AG04449 (cell line): ENCODE results near the gene DRICH1.

Experiments
- CTCF ChIA-PET: fragments of 350-600 bp; formaldehyde crosslinking; extraction: SDS; loops from one replicate; lab custom pipeline; 2021; ENCODE audit warnings: antibody characterized with exemption; lab: Yijun Ruan, JAX
- POLR2A ChIA-PET: fragments of 400-600, 350-600 bp; formaldehyde crosslinking; extraction: SDS; loops from one replicate; lab custom pipeline; 2020; ENCODE audit warnings: antibody characterized with exemption, inconsistent platforms; lab: Yijun Ruan, JAX
- DNase-seq: peaks from one replicate; pipeline ENCODE4 v3.0.0-alpha.2; 2010; ENCODE audit warnings: low read depth, low spot score
- H3K4me3 ChIP-seq: 2 replicates; pipeline ENCODE4 v1.5.1; 2011; ENCODE audit warnings: low read depth, mild to moderate bottlenecking, control low read depth, low read length
- CTCF ChIP-seq: IDR thresholded peaks from one replicate; pipeline ENCODE4 v1.5.1; 2011; ENCODE audit warnings: mild to moderate bottlenecking, moderate library complexity, low read length, control low read depth, inconsistent platforms; ENCODE audit not compliant: insufficient read depth; ENCODE audit errors: missing control alignments

The DRICH1 gene

GRCh38 chr22:23591201-23591791 lies 40.8 kb downstream of the DRICH1 start:
- no peak for DNase-seq
- TF ChIP-seq CTCF: peak; percentile 92
- CTCF ChIA-PET: interaction anchor here (0.6 to 2.3 kb wide), 17 partner anchors 8 to 404 kb away, joined by 3 to 17 read pairs (median 5); partner anchors contain the start of gene IGLL1
- no peak overlapping the region for H3K4me3 ChIP-seq
- POLR2A ChIA-PET: no interaction called here

GRCh38 chr22:23583836-23584235 lies 48.3 kb downstream of the DRICH1 start:
- CTCF ChIA-PET: interaction anchor here (1.4 kb wide), 1 partner anchor 7 kb away, joined by 6 read pairs; no protein-coding TSS in a partner anchor

GRCh38 chr22:23583153-23583552 lies 49.0 kb downstream of the DRICH1 start:
- no peak overlapping the region for H3K4me3 ChIP-seq
- DNase-seq: no peak
- CTCF ChIA-PET: interaction anchor here (1.4 kb wide), 1 partner anchor 8 kb away, joined by 6 read pairs; no protein-coding TSS in a partner anchor
- TF ChIP-seq CTCF: no peak
- POLR2A ChIA-PET: no interaction called here

More at GRCh38 chr22:23583836-23584235, 48.3 kb downstream of the DRICH1 start:
- no peak for TF ChIP-seq CTCF
- no peak overlapping the region for H3K4me3 ChIP-seq
- DNase-seq: no peak
- POLR2A ChIA-PET: no interaction called here

- no peak for DNase-seq
- TF ChIP-seq CTCF: no peak
- CTCF ChIA-PET: interaction anchor here (1.9 kb wide), 1 partner anchor 10 kb away, joined by 8 read pairs; no protein-coding TSS in a partner anchor
- POLR2A ChIA-PET: interaction anchor here (0.6 kb wide), 1 partner anchor 638 kb away, joined by 5 read pairs; no protein-coding TSS in a partner anchor
- no peak overlapping the region for H3K4me3 ChIP-seq
Measured at GRCh38 chr22:23581260-23581650, 50.9 kb downstream of the DRICH1 start.

- POLR2A ChIA-PET: interaction anchor here (0.6 kb wide), 1 partner anchor 638 kb away, joined by 5 read pairs; no protein-coding TSS in a partner anchor
- no peak overlapping the region for H3K4me3 ChIP-seq
- no peak for DNase-seq
- no peak for TF ChIP-seq CTCF
- CTCF ChIA-PET: interaction anchor here (1.9 kb wide), 1 partner anchor 10 kb away, joined by 8 read pairs; no protein-coding TSS in a partner anchor
Measured at GRCh38 chr22:23580576-23581259, 51.4 kb downstream of the DRICH1 start.

- H3K4me3 ChIP-seq: no peak within 1 kb of the TSS
- ChIA-PET CTCF (interaction anchor here (1.9 to 3.7 kb wide), 2 partner anchors 11 kb away, joined by 8 to 17 read pairs; no protein-coding TSS in a partner anchor), POLR2A (no interaction called here)
- no peak for DNase-seq
- no peak for TF ChIP-seq CTCF
Measured at GRCh38 chr22:23579870-23580575, 52.1 kb downstream of the DRICH1 start, which contains the start of gene IGLL1. Gene IGLL1 (minus strand): TSS chr22:23580290. CDS start chr22:23580190, 100 bp downstream.
